ENCODE measurements around the gene SCN3B. TPM values are rescaled to one million over a fixed set of nuclear protein-coding genes. Genes with fewer than 3 reads are reported as not detected.

SCN3B gene
- total and polyA plus RNA-seq, 10 donors, result 0.09 to 1.7 (median 0.58) TPM

DNA sequence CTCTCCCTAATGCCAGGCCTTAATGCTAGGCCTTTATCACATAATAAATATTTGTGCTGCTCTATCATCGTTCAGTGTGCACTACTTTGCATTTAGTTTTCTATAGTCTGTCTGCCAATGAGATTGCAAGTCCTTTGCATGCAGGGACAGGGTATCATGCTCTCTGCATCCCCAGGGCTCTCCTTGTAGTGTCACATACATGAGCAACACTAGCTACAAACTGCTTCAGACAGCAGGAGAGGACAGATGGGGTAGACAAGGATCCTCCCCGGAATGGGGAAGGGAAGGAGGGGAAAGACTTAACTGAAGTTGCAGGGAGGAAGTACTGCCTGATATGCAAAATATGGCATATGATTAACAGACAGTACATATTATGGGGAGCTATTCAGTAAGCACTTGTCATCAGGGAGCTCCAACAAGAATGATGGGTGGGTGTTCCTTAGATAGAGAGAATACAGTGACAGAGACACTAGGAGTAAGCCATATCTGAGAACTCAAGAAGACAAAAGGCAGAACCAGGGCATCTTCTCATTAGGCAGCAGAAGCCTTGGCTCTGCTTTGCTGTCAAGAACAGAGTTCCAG, 44.2 kb upstream of the SCN3B start:
- H3K27ac ChIP-seq, result no peak overlapping the region
- no peak for DNase-seq
- TF ChIP-seq POLR2A (IDR thresholded peaks at IDR 0.05) (no peak), POLR2AphosphoS5 (IDR thresholded peaks at IDR 0.05) (no peak), CTCF (IDR thresholded peaks at IDR 0.05 in 8 of 11, conservative IDR thresholded peaks at IDR 0.05 in 3 of 11) (no peak)
- H3K27me3 ChIP-seq (replicated peaks in 1 of 7), result peaks cover 0 to 25% (median 0%) of the 10 kb centered on the region in 7 donors
- WGBS, 5 donors, result 46 to 73% (median 53%) methylated on average over 2 of the region's 2 CpGs
- H3K4me1 ChIP-seq, result no peaks in the 10 kb centered on the region
- no peaks in the 10 kb centered on the region for H3K9me3 ChIP-seq
- no peak overlapping the region for H3K4me3 ChIP-seq
- intact Hi-C loops (cut with DNase I; ENCODE audit: low total_unique reads), result no loop called here
- no peaks in the 10 kb centered on the region for H3K36me3 ChIP-seq

GRCh38 chr11:123696183-123696582, 41.8 kb upstream of the SCN3B start:
- Histone ChIP-seq H3K27me3 (replicated peaks in 1 of 7) (peaks cover 0 to 31% (median 0%) of the 10 kb centered on the region in 7 donors), H3K9me3 (no peaks in the 10 kb centered on the region), H3K36me3 (no peaks in the 10 kb centered on the region), H3K27ac (no peak overlapping the region), H3K4me3 (no peak overlapping the region), H3K4me1 (no peaks in the 10 kb centered on the region)
- intact Hi-C loops (cut with DNase I; ENCODE audit: low total_unique reads), result no loop called here
- no peak for TF ChIP-seq POLR2AphosphoS5 (IDR thresholded peaks at IDR 0.05)
- TF ChIP-seq CTCF (IDR thresholded peaks at IDR 0.05 in 8 of 11, conservative IDR thresholded peaks at IDR 0.05 in 3 of 11), result no peak
- no peak for TF ChIP-seq POLR2A (IDR thresholded peaks at IDR 0.05)
- no peak for DNase-seq
- 46 to 95% (median 78%) methylated on average over 2 of the region's 2 CpGs for WGBS, 5 donors

GRCh38 chr11:123695231-123695630, 40.8 kb upstream of the SCN3B start:
- Histone ChIP-seq H3K9me3 (no peaks in the 10 kb centered on the region), H3K27me3 (replicated peaks in 1 of 7) (peaks cover 0 to 31% (median 0%) of the 10 kb centered on the region in 7 donors), H3K36me3 (no peaks in the 10 kb centered on the region), H3K27ac (no peak overlapping the region), H3K4me3 (no peak overlapping the region), H3K4me1 (no peaks in the 10 kb centered on the region)
- 83 to 94% (median 88%) methylated on average over 9 of the region's 9 CpGs for WGBS, 5 donors
- TF ChIP-seq POLR2AphosphoS5 (IDR thresholded peaks at IDR 0.05) (no peak), CTCF (IDR thresholded peaks at IDR 0.05 in 8 of 11, conservative IDR thresholded peaks at IDR 0.05 in 3 of 11) (no peak)
- intact Hi-C loops (cut with DNase I; ENCODE audit: low total_unique reads), result no loop called here
- no peak for DNase-seq

GRCh38 chr11:123694551-123694950, 40.1 kb upstream of the SCN3B start:
- no peaks in the 10 kb centered on the region for H3K9me3 ChIP-seq
- H3K4me1 ChIP-seq, result no peaks in the 10 kb centered on the region
- DNase-seq, result no peak
- 27 to 49% (median 38%) methylated on average over 2 of the region's 2 CpGs for WGBS, 5 donors
- H3K4me3 ChIP-seq, result no peak overlapping the region
- H3K36me3 ChIP-seq, result no peaks in the 10 kb centered on the region
- TF ChIP-seq CTCF (IDR thresholded peaks at IDR 0.05 in 8 of 11, conservative IDR thresholded peaks at IDR 0.05 in 3 of 11) (no peak), POLR2AphosphoS5 (IDR thresholded peaks at IDR 0.05) (no peak), POLR2A (IDR thresholded peaks at IDR 0.05) (no peak)
- H3K27ac ChIP-seq, result no peak overlapping the region
- intact Hi-C loops (cut with DNase I; ENCODE audit: low total_unique reads), result no loop called here
- peaks cover 0 to 35% (median 0%) of the 10 kb centered on the region in 7 donors for H3K27me3 ChIP-seq (replicated peaks in 1 of 7)
